ENCODE data around the gene CDKAL1.

CDKAL1 gene

GRCh38 chr6:21164768-21165326 is 630.6 kb downstream of the CDKAL1 start:
- no peak for TF ChIP-seq CTCF (IDR thresholded peaks at IDR 0.05)
- H3K4me1 ChIP-seq: no peaks in the 10 kb centered on the region
- no peaks in the 10 kb centered on the region for H3K9me3 ChIP-seq
- H3K27ac ChIP-seq: no peak overlapping the region
- H3K27me3 ChIP-seq: no peaks in the 10 kb centered on the region
- no peak overlapping the region for H3K4me3 ChIP-seq
- H3K36me3 ChIP-seq: no peaks in the 10 kb centered on the region
- intact Hi-C loops (cut with DNase I; ENCODE audit: low total_unique reads): no loop called here
- DNase-seq: no peak

GRCh38 chr6:21166754-21167153 is 632.5 kb downstream of the CDKAL1 start:
- H3K4me1 ChIP-seq: no peaks in the 10 kb centered on the region
- no peak for TF ChIP-seq CTCF (IDR thresholded peaks at IDR 0.05)
- H3K4me3 ChIP-seq: no peak overlapping the region
- H3K9me3 ChIP-seq: no peaks in the 10 kb centered on the region
- H3K27me3 ChIP-seq: no peaks in the 10 kb centered on the region
- H3K36me3 ChIP-seq: no peaks in the 10 kb centered on the region
- DNase-seq: no peak
- H3K27ac ChIP-seq: no peak overlapping the region
- intact Hi-C loops (cut with DNase I; ENCODE audit: low total_unique reads): no loop called here

- Histone ChIP-seq H3K4me1 (no peaks in the 10 kb centered on the region), H3K27ac (no peak overlapping the region), H3K9me3 (no peaks in the 10 kb centered on the region), H3K27me3 (no peaks in the 10 kb centered on the region), H3K36me3 (no peaks in the 10 kb centered on the region), H3K4me3 (no peak overlapping the region)
- no peak for TF ChIP-seq CTCF (IDR thresholded peaks at IDR 0.05)
- intact Hi-C loops (cut with DNase I; ENCODE audit: low total_unique reads): no loop called here
- no peak for DNase-seq
Measured at GRCh38 chr6:21167790-21168189, 633.5 kb downstream of the CDKAL1 start.

GRCh38 chr6:21171801-21172200 is 637.5 kb downstream of the CDKAL1 start:
- DNase-seq: no peak
- H3K4me1 ChIP-seq: no peaks in the 10 kb centered on the region
- H3K27ac ChIP-seq: no peak overlapping the region
- H3K9me3 ChIP-seq: no peaks in the 10 kb centered on the region
- H3K36me3 ChIP-seq: no peaks in the 10 kb centered on the region
- intact Hi-C loops (cut with DNase I; ENCODE audit: low total_unique reads): no loop called here
- no peaks in the 10 kb centered on the region for H3K27me3 ChIP-seq
- H3K4me3 ChIP-seq: no peak overlapping the region
- no peak for TF ChIP-seq CTCF (IDR thresholded peaks at IDR 0.05)

- TF ChIP-seq CTCF (IDR thresholded peaks at IDR 0.05): no peak
- H3K4me1 ChIP-seq: no peaks in the 10 kb centered on the region
Measured at GRCh38 chr6:21173031-21173430, 638.8 kb downstream of the CDKAL1 start.

GRCh38 chr6:21173678-21174077 is 639.4 kb downstream of the CDKAL1 start:
- intact Hi-C loops (cut with DNase I; ENCODE audit: low total_unique reads): no loop called here
- H3K36me3 ChIP-seq: no peaks in the 10 kb centered on the region
- no peaks in the 10 kb centered on the region for H3K4me1 ChIP-seq
- H3K4me3 ChIP-seq: no peak overlapping the region
- no peaks in the 10 kb centered on the region for H3K27me3 ChIP-seq
- no peak for DNase-seq
- no peak for TF ChIP-seq CTCF (IDR thresholded peaks at IDR 0.05)
- no peaks in the 10 kb centered on the region for H3K9me3 ChIP-seq
- H3K27ac ChIP-seq: no peak overlapping the region

More at GRCh38 chr6:21173031-21173430, 638.8 kb downstream of the CDKAL1 start:
- intact Hi-C loops (cut with DNase I; ENCODE audit: low total_unique reads): no loop called here
- Histone ChIP-seq H3K27me3 (no peaks in the 10 kb centered on the region), H3K36me3 (no peaks in the 10 kb centered on the region), H3K4me3 (no peak overlapping the region), H3K27ac (no peak overlapping the region), H3K9me3 (no peaks in the 10 kb centered on the region)
- DNase-seq: no peak

Measured in tibial artery (tissue), 4 donors.